ENCODE data around the gene EPS8L3.
"Not testable (repeated sequence)": the region's sequence is repeated elsewhere in the genome, so short reads cannot be mapped to it uniquely, and the experiment has no call there.

Gene EPS8L3

DNA sequence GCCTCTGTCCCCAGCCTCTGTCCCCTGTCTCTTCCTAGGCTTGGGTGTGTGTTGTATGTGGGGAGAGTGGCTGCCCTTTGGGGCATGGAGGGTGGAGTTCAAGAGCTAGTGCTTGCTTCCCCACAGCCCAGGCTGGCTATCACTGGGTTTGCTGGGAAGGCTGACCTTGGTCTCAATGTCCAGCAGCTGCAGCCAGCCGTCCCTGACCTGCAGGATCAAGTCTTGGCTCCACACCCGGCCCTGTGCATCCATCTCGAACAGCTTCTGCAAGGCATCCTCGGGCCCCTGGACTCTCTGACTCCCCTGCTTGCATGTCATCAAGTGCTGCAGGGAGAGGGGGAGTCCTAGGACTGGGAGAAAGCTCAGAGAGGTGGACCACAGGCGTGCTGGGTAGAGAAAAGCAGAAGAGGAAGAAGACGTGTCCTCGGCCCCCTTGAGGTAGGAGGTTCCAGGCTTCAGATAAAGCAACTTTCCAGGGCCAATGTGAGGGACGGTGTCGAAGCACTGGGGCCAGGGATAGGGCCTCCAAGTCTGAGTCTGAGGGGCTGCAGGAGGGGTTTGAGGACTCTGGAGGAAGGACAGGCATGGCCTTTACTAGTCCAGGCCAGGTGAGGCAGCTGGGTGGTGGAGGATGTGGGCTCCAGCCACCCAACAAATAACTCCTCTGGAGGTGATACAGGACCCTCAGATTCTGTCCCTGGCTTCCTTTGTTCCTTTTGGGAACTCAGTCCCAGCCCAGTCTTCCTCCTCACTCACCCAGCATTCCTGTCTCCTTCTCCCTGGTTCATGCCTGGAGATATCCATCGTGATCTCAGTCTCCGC, 4.0 kb downstream of the EPS8L3 start:
- Histone ChIP-seq H4K20me1 (ENCODE audit: insufficient read depth, low read length) (no peaks in the 10 kb centered on the region), H3K36me3 (replicated peaks; ENCODE audit: insufficient read depth, low read length) (no peaks in the 10 kb centered on the region), H2AFZ (ENCODE audit: low read length) (no peak overlapping the region), H3K9ac (ENCODE audit: low read length) (no peak overlapping the region), H3K4me3 (ENCODE audit: low read length) (no peak overlapping the region), H3K27ac (ENCODE audit: low read length) (no peak overlapping the region), H3F3A (ENCODE audit: insufficient read depth, low read length) (no peaks in the 10 kb centered on the region), H3K27me3 (replicated peaks; ENCODE audit: insufficient read depth, low read length) (no peaks in the 10 kb centered on the region), H3K79me2 (ENCODE audit: low read length) (no peaks in the 10 kb centered on the region), H3K9me3 (replicated peaks; ENCODE audit: insufficient read depth, low read length) (no peaks in the 10 kb centered on the region), H3K9me2 (replicated peaks; ENCODE audit: insufficient read depth, low read length) (no peaks in the 10 kb centered on the region), H3K4me2 (ENCODE audit: low read depth, low read length) (no peak overlapping the region), H3K4me1 (ENCODE audit: low read length) (no peaks in the 10 kb centered on the region)
- no peak for TF ChIP-seq EZH2 (optimal IDR thresholded peaks at IDR 0.05; ENCODE audit: low read depth, low read length)
- TF ChIP-seq EZH2phosphoT487 (IDR thresholded peaks at IDR 0.05; ENCODE audit: low read length) = no peak
- DNase-seq = no peak

DNA sequence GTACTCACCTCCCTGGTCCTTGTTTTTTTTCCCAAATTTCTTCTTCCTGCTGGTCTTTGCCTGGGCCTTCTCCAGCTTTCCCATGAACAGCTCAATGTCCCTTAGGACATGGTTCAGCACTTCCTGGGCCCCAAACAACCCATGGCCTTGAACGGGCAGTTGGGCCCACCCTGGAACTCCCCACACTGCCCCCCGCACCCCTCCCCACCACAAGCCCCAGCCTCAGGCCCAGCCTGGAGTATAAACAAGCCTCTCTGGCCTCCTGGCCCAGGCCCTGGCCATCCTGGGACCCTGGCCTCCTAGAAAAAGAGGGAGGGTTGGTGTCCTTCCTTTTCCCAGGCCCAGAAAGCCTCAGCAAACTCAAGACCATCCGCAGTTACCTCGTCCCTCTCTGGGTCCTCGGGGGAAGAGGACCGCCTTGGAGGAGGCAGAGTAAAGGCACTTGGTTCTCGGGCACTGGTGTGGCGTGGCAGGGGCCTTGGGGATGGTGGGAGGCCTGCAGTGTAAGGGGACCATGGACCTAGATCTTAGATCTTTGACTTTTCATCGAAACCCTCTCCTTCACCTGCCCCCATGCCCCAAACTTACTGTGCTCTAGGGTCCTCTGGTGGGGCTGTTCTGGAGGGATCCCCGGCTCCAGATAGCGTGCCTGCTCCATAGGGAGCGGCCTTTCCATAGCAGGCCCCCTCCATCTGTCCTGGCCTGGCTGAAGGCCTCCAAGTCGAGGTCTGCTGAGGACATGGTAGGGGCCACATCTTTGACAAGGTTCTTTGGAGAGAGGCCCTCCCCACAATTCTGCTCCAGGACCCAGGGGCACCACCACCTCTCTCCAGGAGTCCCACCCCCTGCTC, 5.6 kb downstream of the EPS8L3 start:
- no peaks in the 10 kb centered on the region for H3K9me2 ChIP-seq (replicated peaks; ENCODE audit: insufficient read depth, low read length)
- no peaks in the 10 kb centered on the region for H3K4me1 ChIP-seq (ENCODE audit: low read length)
- H3K27ac ChIP-seq (ENCODE audit: low read length) = no peak overlapping the region
- no peak overlapping the region for H3K4me3 ChIP-seq (ENCODE audit: low read length)
- no peaks in the 10 kb centered on the region for H3K9me3 ChIP-seq (replicated peaks; ENCODE audit: insufficient read depth, low read length)
- H3F3A ChIP-seq (ENCODE audit: insufficient read depth, low read length) = no peaks in the 10 kb centered on the region
- H4K20me1 ChIP-seq (ENCODE audit: insufficient read depth, low read length) = no peaks in the 10 kb centered on the region
- H3K4me2 ChIP-seq (ENCODE audit: low read depth, low read length) = no peak overlapping the region
- H3K9ac ChIP-seq (ENCODE audit: low read length) = no peak overlapping the region
- no peak for TF ChIP-seq EZH2 (optimal IDR thresholded peaks at IDR 0.05; ENCODE audit: low read depth, low read length)
- no peak for DNase-seq
- H2AFZ ChIP-seq (ENCODE audit: low read length) = no peak overlapping the region
- H3K79me2 ChIP-seq (ENCODE audit: low read length) = no peaks in the 10 kb centered on the region
- H3K36me3 ChIP-seq (replicated peaks; ENCODE audit: insufficient read depth, low read length) = no peaks in the 10 kb centered on the region
- no peaks in the 10 kb centered on the region for H3K27me3 ChIP-seq (replicated peaks; ENCODE audit: insufficient read depth, low read length)

DNA sequence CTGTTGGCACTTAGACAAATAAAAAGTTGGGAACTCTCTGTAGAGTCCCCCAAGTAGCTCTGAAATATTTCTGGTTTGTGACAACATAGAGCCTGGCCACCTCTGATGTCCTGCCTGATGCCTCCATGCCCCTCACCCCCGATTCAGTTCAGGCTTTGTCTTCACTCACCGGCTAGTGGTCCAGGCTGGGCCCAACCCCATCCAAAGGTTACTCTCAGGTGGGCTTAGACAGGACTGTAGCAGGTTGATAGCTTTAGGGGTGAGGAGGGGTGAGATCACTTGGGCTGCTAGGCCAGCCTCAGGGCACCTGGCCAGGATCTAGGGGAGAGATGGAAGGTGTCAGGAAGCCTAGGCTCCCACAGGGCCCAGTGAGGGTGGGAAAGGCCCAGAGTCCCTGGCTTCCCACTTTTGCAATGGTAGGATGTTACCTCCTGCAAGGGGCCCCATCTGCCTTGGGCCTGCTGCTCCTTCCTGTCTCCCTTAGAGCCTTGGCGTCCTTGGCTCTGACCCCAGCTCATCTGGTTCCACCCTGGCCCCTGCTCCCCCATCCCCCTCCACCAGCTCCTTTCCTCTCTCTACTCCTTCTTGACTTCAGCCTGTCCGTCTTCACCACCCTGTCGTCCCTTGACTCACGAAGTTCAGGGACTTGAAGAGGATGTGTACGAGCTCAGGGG, 6.7 kb downstream of the EPS8L3 start:
- H3F3A ChIP-seq (ENCODE audit: insufficient read depth, low read length) = no peaks in the 10 kb centered on the region
- DNase-seq = no peak
- H3K4me3 ChIP-seq (ENCODE audit: low read length) = no peak overlapping the region
- no peak overlapping the region for H2AFZ ChIP-seq (ENCODE audit: low read length)
- H3K79me2 ChIP-seq (ENCODE audit: low read length) = no peaks in the 10 kb centered on the region
- no peaks in the 10 kb centered on the region for H3K27me3 ChIP-seq (replicated peaks; ENCODE audit: insufficient read depth, low read length)
- no peak overlapping the region for H3K9ac ChIP-seq (ENCODE audit: low read length)
- H3K9me3 ChIP-seq (replicated peaks; ENCODE audit: insufficient read depth, low read length) = no peaks in the 10 kb centered on the region
- no peak overlapping the region for H3K4me2 ChIP-seq (ENCODE audit: low read depth, low read length)
- no peak overlapping the region for H3K27ac ChIP-seq (ENCODE audit: low read length)
- no peaks in the 10 kb centered on the region for H4K20me1 ChIP-seq (ENCODE audit: insufficient read depth, low read length)
- no peaks in the 10 kb centered on the region for H3K4me1 ChIP-seq (ENCODE audit: low read length)
- H3K9me2 ChIP-seq (replicated peaks; ENCODE audit: insufficient read depth, low read length) = no peaks in the 10 kb centered on the region
- no peaks in the 10 kb centered on the region for H3K36me3 ChIP-seq (replicated peaks; ENCODE audit: insufficient read depth, low read length)
- TF ChIP-seq EZH2 (optimal IDR thresholded peaks at IDR 0.05; ENCODE audit: low read depth, low read length) (no peak), EZH2phosphoT487 (IDR thresholded peaks at IDR 0.05; ENCODE audit: low read length) (no peak)
- TF ChIP-seq, protein P1, sequence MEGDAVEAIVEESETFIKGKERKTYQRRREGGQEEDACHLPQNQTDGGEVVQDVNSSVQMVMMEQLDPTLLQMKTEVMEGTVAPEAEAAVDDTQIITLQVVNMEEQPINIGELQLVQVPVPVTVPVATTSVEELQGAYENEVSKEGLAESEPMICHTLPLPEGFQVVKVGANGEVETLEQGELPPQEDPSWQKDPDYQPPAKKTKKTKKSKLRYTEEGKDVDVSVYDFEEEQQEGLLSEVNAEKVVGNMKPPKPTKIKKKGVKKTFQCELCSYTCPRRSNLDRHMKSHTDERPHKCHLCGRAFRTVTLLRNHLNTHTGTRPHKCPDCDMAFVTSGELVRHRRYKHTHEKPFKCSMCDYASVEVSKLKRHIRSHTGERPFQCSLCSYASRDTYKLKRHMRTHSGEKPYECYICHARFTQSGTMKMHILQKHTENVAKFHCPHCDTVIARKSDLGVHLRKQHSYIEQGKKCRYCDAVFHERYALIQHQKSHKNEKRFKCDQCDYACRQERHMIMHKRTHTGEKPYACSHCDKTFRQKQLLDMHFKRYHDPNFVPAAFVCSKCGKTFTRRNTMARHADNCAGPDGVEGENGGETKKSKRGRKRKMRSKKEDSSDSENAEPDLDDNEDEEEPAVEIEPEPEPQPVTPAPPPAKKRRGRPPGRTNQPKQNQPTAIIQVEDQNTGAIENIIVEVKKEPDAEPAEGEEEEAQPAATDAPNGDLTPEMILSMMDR (IDR thresholded peaks at IDR 0.05; ENCODE audit: low read length) = no peak

DNA sequence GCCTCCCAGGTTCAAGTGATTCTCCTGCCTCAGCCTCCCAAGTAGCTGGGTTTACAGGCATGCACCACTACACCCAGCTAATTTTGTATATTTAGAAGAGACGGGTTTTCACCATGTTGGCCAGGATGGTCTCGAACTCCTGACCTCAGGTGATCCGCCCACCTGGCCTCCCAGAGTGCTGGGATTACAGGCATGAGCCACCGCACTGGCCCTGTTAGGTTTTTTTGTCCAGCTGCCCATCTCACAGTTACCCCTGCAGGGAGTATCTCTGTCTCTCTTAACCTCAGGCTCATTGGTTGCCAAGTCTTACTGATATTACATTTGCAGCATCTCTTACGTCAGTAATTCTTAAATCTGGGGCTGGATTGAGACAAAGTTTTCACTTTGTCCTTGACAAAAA, 7.4 kb downstream of the EPS8L3 start:
- H3K36me3 ChIP-seq (replicated peaks; ENCODE audit: insufficient read depth, low read length); DNase-seq; H3K27me3 ChIP-seq (replicated peaks; ENCODE audit: insufficient read depth, low read length); H3K4me1 ChIP-seq (ENCODE audit: low read length); H3K4me3 ChIP-seq (ENCODE audit: low read length); H3K9me3 ChIP-seq (replicated peaks; ENCODE audit: insufficient read depth, low read length); H3K9ac ChIP-seq (ENCODE audit: low read length); H3K79me2 ChIP-seq (ENCODE audit: low read length); H3K27ac ChIP-seq (ENCODE audit: low read length); H2AFZ ChIP-seq (ENCODE audit: low read length); H3K4me2 ChIP-seq (ENCODE audit: low read depth, low read length); H4K20me1 ChIP-seq (ENCODE audit: insufficient read depth, low read length); H3K9me2 ChIP-seq (replicated peaks; ENCODE audit: insufficient read depth, low read length); H3F3A ChIP-seq (ENCODE audit: insufficient read depth, low read length): not testable (repeated sequence)

Measured in MM.1S (cell line).